GM19193 (cell line): ENCODE measurements around the gene MAP3K9.

Source experiments
- POLR2A ChIP-seq: IDR thresholded peaks from 4 replicates; pipeline ENCODE4 v1.6.1; 2011; ENCODE audit not compliant: insufficient read depth, insufficient read length; ENCODE audit errors: extremely low read depth

Gene MAP3K9

DNA sequence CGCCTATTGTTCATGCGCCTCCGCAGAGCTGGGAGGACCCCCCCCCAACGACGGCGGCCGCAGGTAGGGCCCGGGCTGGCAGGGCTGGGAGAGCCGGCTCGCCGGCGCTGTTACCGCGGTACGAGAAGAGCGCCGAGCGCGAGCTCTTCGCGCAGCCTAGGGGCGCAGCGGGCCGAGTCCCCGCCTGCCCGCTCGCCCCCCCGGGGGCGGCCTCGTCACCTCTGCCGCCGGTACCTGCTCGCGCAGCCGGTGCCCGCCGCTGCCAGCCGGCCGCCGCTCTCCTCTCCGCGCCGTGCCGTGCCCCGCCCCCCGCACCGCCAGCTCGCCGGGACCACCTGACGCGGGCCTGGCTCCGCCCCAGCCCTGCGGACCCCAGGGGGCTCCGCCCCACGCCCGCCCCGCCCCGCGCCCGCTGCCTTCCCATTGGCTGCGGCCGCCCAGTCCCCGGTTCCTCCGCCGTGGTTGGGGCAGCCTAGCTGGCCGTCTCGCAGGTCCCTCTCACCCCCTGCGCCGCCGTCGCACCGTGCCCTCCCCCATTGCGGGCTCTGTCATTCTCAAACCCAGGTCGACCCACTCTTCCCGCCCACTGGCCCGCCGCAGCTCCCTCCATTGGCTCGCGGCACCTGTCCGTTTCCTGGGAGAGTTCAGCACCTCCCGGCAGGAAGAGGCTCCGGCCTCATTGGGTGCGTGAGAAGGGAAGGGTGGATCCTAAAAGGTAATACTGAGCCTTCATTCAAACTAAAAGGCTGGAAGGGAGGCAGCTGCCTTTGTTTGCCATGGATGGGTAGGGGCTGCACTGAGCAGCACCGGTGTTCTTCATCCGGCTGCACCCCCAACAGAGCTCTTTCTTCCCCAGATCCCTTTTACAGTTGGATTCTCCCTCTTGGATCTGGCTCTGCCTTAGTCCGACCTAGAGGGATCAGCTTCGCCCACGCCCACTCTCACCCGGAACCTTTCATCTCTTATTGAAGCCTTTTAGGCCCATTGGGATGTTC is at the start of gene MAP3K9:
Gene MAP3K9 (minus strand): TSS at position 289 of the 995 bp plus-strand sequence. CDS start 342 bp downstream, outside the sequence.
- TF ChIP-seq POLR2A: peak; percentile 45

DNA sequence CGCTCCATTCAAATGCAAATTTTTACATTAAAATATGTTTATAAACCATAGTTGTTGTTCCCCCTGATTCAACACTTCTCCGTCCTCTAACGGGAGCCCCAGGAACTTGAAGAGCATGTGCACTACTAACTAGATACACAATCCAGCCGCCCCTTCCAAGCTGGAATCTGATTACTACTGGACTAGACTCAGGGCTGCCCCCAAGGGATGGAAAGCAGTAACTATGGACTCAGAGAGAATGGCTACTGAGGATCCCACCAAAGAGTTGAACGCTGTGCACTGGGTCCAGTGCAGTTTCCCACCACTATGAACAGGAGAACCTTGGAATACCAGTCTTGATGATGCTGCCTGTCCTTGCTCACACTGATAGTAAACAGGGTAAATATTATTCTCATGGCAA is 49.3 kb upstream of the MAP3K9 start:
- no peak for TF ChIP-seq POLR2A

DNA sequence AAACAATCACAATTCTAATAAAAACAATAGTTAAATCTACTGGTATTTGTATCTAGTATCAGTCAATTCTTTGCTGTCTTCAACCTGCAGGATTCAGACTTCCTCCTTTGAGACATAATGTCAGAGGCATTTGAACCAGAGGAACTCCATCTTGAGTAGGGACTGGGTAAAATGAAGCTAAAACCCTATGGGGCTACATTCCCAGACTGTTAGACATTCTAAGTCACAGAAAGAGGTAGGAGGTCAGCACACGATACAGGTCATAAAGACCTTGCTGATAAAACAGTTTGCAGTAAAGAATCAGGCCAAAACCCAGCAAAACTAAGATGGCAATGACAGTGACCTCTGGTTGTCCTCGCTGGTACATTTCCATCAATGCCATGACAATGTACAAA is 48.2 kb upstream of the MAP3K9 start:
- no peak for TF ChIP-seq POLR2A

DNA sequence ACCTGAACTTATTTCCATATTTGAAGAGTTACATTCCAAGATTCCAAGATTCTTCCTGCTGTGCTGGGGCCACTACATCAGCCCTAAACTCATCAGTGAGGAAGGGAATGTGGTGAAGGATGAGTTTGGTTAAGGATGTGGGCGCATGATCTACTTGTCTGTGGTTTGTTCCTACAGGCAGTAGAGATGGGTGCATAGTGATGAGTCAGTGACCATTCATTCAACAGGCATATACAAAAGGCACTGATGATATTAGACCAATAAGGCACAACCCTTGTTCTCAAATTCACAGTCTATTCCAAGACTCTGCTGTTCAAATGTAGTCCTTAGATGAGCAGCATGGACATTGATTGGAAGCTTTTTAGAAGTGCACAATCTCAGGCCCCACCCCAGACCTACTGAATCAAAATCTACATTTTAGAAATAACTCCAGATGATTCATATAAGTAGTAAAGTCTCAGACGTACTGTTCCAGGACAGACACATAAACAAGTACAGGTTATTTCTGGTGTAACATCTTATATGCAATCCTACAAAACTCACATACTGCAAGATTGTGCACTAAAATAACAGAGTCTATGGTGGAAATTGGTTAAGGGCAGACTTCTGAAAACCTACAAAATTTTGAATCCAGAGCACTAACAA is 47.7 kb upstream of the MAP3K9 start:
- TF ChIP-seq POLR2A: no peak

DNA sequence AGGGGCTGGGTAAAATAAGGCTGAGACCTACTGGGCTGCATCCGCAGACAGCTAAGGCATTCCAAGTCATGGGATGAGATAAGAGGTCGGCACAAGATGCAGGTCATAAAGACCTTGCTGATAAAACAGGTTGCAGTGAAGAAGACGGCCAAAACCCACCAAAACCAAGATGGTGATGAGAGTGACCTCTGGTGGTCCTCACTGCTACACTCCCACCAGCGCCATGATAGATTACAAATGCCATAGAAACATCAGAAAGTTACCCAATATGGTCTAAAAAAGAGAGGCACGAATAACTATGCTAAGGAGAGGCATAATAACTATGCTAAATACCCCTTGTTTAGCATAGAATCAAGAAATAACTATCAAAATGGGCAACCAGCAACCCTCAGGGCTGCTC is 46.2 kb upstream of the MAP3K9 start:
- no peak for TF ChIP-seq POLR2A

DNA sequence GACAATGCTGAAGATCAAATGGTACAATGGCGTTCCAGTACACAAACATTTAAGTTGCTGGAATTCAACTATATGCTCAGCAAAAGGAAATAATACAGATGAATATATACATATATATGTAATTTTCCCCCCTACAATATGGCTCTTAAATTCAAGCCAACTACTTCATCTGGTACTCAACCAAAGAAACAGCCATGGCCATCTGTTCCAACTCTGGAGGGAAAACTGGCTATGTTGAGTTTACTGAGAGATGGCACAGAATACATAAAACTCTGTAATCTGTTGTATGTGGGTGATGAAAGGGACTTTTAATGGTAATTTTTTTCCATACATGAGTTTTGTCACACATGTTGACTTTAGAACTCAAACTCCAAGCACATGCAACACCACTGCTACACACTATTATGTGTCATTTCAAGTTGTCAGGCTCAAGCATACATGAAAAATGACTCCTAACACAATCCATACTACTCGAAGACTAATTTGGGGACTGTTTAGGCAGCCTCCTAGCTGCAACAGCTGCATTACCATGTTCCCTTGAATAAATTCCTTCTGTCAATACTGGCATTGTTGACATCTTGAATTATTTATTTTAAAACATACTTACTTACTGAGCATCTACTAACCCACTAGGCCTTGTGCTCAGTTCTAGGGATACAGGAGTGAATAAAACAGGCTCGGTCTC is 38.2 kb upstream of the MAP3K9 start:
- no peak for TF ChIP-seq POLR2A

DNA sequence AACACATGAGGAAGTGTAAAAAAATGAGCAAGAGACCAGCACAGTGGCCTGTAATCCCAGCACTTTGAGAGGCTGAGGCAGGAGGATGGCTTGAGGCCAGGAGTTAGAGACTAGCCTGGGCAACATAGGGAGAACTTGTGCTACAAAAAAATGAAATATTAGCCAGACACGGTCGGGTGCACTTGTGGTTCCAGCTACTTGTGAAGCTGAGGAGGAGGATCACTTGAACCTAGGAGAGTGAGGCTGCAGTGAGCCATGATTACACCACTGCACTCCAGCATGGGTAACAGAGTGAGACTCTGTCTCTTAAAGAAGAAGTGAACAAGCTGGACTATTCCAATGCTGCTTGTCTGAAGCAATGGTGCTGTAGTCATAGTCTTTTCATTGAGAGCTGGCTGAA is 36.3 kb upstream of the MAP3K9 start:
- TF ChIP-seq POLR2A: no peak

DNA sequence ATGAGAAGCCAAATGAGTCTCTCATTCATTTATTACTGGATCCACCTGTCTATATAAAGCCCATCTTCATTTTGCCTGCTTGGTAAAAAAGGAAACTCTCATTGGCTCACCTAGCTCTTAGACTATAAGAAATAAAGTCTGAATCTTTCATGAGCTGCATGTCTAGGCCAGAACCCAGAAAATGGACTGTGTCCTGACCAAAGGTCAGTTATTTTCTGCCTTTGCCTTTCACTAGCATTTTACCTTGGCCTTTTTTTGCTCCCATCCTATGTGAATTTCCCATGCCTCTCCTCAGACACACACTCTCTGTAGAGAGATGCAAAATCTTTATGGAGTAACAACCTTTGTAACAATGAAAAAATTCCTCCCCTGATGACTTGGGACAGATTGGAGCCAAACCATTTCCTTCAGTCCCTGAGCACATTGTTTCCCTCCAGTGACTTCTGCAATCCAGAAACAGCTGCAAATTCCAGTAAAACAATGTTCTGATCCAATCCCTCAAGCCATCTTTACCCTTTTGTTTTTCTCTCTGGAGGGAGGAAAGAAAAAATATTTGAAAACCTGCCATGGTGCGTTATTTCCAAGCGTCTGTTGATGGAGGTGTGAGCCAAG is 33.6 kb upstream of the MAP3K9 start:
- no peak for TF ChIP-seq POLR2A

DNA sequence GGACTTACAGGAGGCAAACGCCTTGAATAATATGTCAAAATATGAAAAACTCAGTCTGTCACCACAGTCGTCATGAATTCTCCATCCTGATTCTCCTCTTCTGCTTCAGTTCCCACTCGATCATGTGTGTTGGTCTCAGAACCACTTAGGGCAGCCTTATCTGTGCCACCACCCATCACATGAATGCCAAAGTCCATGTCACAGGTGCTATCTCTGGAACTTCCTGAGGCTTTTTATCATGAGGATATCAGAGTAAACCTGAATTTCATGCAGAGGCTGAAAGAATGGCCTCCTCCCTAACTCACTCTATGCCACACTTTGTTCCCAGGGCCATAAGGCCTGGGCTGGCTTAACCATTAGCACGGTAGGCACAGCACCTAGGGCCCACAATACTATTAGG is 28.8 kb upstream of the MAP3K9 start:
- no peak for TF ChIP-seq POLR2A

DNA sequence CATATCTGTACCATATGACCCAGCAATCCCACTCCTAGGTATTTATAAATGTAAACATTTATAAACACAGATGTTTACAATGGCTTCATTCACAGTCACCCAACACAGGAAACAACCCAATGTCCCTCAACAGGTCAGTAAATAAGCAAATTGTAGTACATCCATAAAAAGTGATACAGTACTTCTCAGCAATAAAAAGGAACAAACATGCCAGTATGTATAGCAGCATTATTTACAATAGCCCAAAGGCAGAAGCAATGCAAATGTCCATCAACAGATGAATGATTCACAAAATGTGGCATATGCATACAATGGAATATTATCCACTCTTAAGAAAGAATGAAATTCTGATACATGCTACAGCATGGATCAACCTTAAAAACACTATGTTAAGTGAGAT is 27.6 kb upstream of the MAP3K9 start:
- no peak for TF ChIP-seq POLR2A

DNA sequence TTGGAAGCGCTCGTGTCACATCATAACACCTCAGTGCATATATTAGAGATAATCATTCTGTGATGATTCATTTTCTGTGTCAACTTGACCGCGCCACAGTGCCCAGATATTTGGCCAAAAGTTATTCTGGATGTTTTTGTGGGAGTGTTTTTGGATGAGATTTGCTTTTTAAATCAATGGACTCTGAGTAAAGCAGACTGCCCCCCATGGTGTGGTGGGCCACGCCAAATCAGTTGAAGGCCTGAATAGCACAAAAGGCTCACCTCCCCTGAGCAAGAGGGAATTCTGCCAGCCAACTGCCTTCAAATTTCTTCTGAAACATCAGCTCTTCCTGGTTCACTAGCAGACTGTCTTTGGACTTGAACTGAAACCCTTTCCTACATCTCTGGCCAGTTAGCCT is 24.6 kb upstream of the MAP3K9 start:
- TF ChIP-seq POLR2A: no peak

DNA sequence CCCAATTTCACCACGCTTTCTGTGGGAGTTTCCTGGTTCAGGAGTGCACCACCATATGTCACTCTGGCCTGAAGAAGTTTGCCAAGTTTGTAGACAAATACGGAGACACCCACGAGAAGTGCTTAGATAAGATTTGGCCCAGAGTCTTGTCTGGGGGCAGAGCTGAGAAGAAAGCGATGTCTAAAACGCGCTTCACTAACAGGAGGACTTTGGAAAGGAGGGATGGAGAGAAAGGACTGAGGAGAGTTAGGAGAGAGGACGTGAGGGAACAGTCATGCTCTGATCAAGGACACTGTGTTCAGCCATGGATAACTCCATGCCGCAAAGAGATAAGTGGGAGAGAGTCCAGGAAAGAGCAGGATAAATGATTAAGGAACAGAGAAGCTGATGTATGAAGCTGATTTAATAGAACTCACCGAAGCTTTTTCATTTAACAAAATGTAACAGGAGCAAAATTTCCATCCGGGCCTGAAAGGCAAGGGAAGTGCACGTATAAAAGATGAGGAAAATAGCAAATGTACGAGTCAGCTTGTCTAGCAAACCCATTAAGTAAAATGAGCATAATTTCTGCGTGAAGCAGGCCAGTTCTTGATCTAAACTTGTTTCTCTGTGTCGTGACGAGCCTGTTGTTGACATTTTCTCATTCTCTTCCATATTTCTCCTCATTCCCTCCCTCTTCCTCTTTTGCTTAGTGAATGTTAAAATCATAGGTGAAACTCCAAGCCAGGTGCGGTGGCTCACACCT is 23.4 kb upstream of the MAP3K9 start:
- no peak for TF ChIP-seq POLR2A

DNA sequence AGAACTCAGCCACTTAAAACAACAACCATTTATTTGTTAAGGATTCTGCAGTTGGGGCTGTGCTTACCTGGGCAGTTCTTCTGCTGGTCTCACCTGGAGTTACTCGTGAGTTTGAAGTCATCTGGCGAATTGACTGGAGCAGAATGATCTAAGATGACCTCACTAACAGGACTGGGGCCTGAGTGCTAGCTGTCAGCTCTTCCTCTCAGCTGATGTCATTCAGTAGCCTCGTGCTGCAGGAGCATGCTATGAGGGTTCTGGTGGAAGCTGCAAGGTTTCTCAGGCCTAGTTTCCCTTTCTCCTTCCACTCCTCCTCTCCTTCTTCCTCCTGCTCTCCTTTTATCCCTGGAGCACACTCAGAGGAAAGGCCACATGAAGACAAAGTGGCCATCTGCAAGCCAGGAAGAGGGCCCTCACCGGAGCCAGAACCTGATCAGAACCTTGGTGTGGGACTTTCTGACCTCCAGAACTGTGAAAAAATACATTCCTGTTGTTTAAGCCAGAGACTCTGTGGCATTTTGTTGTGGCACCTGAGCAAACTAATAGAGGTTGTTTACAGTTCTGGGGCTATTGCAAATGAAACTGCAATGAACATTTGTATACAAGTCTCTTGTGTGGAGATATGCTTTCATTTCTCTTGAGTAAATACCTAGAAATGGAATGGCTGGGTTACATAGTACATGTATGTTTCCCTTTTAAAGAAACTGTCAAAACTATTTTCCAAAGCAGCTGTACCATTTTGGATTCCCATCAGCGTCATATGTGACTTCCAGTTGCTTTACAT is 21.9 kb upstream of the MAP3K9 start:
- no peak for TF ChIP-seq POLR2A
